SIG-M5 treated with dmso at 0.1 percent for 504 hours (cell line): ENCODE data around the gene CAPN13.
A peak's percentile ranks its signal among the peaks of the same experiment; 100 is the strongest.

Source experiments
- DNase-seq: peaks from one replicate; lab custom pipeline; 2025; ENCODE audit not compliant: unreplicated experiment; lab: John Stamatoyannopoulos, UW

The CAPN13 gene

DNA sequence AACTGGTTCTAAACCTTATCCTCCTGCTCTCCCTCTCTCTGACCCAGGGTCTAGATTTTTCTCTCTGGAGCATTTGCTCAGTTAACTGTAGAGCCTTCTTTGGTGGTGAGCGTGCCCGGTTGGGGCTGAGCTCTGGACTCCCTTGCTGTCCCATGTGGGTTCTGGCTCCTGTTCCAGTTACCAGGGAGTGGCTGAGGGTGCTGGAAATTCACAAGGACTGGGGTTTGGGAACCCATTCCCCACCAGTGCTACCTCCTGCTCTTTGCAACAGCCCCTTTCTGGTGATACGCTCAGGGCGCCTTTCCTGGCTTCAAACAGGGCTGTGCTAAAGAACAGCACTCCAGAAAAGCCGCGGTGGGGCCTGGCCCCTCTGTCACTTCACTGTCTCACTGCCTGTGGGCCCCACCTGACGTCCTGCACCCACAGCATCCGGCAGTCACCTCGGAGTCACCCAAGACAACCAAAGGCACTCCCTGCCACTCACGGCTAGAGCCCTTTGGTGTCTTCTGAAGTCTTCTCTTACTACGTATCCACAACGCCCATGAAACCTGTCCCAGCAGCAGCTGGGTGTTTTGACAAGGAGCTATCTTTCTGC, 41.3 kb downstream of the CAPN13 start:
- DNase-seq, result no peak

DNA sequence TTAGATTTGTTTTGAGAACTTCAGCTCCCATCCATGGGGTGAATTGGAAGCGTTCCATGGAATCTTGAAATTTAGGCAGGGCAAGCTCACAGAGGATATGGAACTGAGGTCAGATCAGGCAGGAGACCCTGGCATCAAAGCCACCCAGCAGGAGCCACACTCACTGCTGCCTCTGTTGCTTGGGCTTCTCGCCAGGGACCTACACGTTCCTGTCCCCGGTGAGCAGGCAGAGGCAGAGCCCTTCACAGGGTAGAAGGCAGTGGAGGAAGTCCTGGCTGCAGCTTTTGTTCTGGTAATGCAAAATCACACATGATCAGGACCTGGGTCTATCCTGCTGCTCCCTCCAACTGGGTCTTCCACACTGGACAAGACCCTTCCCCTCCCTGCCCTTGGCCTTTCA, 42.1 kb downstream of the CAPN13 start:
- DNase-seq, result no peak

DNA sequence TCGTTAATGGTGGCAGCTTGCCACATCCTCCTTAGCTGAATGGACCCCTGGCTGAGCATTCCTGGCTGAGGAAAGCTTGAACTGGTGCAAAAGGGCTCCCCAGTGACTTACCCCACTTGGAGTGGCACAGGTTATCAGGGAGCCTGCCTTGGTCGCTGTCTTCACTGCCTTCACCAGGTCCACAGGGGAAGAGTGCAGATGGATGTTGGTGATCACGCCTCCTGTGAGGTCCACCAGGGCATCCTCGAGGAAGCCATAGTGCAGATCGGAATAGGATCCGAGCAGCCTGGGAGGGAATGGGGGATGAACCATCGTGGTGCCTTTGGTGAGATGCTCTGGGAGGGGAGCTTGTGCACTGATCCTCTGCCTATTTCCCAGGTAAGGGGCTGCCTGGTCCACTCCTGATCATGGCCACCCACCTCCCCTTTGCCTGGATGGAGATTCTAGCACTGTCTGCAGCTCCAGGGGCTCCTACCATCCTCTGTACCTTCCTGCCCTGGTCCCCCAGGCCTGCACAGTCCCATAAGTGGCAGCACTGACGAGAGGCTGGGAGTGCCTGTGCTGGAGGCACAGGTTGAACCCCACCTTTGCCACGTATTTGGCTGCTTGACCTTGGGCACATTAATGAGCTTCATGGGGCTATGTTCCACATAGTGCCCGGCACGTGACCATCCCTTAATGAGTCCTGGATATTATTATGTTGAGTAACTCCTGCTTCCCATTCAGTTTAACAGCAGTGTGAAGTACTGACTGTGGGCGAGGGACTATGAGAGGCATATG, 43.0 kb downstream of the CAPN13 start:
- no peak for DNase-seq

DNA sequence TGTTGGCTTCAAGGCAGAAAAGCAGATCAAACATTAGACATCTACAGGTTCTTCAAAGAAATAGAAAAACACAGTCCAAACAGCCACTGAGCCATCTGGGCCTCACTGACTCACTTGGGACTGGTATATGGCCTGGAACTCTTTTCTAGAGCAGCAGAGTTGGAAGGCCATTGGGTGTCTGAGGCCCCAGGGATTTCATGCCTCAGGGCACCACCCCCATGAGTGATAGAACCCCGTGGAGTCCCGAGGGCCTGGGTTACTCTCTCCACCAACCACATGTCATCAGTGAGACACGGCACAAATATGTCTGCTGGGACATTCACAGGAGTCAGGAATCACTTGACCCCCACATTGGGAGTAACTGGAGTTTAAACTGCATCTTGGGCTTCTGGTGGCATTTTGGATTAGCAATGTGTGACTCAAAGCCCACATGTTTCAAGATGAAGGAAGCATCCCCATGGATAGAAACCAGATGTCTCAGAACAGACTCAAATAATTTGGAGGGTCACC, 44.0 kb downstream of the CAPN13 start:
- DNase-seq, result no peak

DNA sequence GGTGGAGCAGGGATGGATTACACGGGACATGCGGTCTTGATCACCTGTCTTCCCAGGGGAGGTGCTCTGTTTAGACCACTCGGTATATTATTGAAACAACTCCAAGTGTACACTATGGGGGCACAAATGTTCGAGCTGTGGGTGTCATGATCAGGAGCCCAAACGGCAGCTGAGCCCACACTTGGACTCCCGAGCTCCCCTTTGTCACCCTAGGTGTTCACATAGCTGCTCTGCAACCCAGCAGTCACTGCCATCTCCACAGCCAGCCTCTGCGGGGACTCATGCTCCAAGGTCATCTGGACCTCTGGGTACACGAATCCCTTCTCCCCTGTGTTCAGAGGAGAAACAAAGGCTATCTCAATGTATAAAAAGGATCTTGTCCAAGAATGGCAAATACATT, 46.0 kb downstream of the CAPN13 start:
- no peak for DNase-seq

DNA sequence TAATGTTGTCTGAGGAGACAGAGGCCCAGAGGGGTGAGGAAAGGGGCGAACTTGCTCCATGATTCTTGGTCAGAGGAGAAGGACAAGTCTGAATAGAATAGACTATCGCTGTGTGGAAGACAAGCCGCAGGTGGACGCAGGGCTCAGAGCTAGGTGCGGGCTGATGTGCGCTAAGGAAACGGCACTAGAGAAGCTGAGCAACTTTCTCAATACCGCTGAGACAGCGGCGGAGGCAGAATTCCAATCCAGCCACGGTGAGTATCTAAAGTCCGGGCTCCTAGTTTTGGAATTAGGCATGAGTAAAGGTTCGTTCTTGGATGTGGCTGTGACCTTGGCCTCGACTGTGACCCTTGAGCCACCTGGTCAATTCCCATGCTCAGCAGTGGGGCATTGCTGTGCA, 47.8 kb downstream of the CAPN13 start:
- DNase-seq, result no peak

DNA sequence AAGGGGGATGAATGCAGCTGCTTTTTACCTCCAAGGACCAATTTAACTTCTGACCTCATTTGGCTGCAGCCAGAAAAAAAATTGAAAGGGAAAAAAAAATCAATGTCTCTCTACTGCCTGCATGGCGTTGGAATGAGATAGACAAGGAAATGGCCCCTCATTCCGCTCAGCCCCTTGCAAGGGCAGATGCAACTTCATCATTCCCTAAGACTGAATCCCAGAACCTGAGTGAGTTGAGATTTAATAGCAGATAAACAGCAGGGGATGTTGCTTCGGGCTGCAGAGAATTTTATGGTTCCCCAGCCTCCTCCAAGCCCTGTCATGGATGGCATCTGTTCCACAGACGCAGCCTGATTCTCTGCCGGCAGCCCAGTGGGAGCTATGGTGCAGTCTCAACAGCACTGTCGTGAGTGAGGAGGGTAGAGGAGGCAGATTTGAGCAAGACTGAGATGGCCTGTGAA, 49.0 kb downstream of the CAPN13 start:
- DNase-seq, result no peak

DNA sequence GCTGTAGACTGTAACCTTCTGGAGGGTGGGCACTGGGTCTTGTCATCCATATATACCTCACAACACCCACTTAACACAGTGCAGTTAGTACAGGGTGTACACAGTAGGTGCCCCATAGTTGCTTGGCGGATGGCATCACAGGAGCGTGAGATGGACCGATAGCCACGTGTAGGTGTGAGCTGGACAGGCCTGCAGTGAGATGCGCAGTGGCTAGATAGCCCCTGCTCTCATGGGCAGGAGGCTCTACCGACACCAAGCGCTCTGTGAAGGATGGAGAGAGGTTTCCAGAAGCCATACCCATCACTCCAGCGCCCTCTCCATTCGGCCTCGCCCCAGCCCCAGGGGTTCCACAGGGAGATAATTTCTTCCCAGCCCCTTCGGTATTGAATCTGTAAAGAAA, 49.5 kb downstream of the CAPN13 start:
- DNase-seq, result no peak

DNA sequence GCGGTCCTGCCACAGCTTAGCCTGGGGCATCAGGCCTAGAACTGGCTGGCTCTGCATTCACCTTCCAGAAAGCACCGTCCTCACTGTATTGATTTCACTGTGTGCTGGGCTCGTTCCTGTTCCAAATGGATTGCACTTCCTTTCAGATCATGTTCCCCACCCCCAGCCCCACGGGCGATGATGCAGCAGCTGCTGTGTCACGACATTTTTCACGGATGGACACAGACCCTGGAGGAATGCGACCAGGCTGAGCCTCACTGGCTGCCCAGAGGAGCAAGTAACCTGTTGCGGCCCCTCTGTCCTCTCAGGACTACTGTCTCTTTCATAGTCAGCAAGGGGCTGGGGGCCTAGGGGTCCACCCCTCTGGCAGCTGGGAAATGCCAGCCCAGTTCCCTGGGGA, 50.3 kb downstream of the CAPN13 start:
- DNase-seq, result no peak

DNA sequence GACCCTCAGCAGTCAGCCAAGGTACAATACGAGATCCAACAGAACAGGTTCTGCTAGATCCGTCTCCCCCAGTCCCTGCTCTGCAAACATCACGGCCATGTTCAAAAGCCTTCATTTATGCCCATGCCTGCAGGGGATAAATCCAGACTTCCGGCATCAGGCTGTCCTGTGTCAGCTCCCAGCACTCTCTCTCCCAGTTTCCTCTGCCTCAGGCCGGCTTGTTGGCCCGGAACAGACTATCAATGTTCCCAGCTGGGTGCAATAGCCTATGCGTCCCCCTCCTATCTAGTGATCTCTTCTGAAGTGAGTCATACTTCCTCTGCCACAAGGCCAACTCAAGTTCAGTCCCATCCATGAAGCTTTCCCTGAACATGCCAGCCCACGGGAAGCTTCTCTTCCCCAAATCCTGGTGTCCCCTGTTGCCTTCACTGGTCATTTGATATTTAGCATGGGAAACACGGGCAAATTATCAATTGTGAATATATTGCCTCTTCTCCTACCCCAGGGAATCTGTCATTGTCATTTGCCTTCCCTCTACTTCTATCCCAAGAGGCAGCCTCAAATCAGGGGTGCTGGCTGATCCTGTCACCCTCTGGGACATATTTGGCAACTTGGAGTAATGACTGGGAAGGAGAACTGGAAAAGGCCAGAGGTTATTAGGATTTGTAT, 51.1 kb downstream of the CAPN13 start:
- peak; percentile 57 for DNase-seq

DNA sequence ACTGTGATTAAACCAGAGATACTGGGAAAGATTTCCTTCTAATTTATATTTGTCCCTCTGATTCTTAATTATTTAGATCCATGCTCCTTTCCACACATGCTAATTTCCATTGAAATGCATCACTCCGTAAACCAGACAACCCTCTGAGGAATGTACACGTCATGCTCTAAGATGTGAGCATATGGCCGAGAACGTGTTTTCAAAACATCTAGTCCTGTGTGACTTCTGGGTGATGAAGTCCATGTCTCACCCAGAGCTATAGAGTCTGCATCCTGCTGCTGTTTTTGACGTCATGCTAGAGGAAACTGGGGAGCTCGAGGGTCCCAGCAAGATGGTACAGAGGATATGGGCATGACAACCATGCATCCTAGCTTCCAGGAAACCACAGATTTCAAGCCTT, 53.6 kb downstream of the CAPN13 start:
- no peak for DNase-seq

DNA sequence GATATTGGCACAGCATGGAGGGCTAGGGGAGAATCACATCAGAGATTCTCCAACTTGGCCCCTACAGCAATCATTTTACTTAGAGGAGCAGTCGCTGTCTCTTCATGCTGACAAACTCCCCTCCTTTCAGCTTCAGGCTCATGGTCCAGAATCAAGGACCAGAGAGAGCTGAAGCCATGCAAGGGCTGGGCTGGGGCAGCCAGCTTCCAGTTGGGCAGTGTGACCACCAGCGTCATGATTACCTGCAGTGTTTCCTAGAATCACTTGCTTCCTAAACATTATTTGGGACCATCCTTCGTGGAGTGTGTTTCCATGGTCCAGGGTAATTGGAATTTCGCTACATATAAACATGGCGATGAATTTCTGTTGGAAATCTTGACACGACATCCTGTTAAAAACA, 54.4 kb downstream of the CAPN13 start:
- no peak for DNase-seq

DNA sequence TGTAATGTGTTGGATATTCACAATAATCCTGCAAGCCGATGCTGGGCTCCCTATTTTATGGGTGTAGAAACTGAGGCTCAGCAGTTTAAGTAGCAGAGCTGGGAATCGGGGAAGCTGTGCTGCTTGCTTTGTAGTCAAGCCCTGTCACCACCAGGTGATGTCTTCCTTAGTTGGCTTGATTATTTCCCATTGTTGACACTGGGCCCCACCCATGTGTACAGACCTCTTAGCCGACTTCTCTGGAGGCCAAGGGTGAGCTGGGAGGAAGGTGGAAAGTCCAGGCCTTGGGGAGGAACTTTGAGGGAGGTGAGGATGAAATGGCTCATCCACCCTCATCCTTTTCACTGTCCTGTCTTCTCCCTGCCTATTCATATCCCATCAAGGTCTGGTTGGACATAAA, 60.0 kb downstream of the CAPN13 start:
- DNase-seq, result peak; percentile 18

DNA sequence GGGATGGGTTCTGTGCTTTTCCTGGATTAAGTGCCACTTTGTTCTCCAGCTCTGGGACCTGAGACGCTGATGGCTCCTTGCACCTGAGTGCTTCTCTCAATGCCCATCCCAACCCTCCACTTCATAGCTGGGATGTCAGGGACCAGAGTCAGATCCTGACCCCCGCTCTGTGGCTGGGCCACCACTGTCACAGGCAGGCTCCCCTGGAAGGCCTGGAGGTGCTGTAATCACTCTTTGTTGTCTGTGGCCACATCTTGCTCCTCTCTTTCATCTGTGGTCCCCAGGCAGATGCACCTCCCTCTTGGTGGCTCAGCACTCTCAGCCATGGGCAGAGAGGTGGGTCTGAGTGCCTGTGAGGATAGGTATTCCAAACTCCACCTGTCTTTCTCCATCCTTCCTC, 62.4 kb downstream of the CAPN13 start:
- no peak for DNase-seq

DNA sequence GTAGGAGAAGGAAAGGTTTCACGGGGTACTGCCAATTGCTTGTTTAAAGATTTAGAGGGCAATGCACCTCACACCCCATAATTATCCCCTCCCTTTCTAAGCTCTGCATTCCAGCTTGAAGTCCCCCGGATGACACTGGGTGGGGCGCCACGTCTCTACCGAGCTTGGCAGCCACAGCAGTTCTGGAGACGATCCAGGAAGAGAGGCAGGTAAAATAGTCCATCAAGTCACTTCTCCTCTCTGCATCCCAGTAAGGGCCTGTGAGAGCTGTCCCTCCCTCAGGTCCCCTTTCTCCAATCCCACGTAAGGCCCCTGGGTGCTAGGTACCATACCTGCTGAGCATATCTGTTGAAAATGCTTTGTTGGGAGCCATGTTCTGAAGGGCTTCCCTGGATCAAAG, 65.7 kb downstream of the CAPN13 start:
- DNase-seq, result no peak

DNA sequence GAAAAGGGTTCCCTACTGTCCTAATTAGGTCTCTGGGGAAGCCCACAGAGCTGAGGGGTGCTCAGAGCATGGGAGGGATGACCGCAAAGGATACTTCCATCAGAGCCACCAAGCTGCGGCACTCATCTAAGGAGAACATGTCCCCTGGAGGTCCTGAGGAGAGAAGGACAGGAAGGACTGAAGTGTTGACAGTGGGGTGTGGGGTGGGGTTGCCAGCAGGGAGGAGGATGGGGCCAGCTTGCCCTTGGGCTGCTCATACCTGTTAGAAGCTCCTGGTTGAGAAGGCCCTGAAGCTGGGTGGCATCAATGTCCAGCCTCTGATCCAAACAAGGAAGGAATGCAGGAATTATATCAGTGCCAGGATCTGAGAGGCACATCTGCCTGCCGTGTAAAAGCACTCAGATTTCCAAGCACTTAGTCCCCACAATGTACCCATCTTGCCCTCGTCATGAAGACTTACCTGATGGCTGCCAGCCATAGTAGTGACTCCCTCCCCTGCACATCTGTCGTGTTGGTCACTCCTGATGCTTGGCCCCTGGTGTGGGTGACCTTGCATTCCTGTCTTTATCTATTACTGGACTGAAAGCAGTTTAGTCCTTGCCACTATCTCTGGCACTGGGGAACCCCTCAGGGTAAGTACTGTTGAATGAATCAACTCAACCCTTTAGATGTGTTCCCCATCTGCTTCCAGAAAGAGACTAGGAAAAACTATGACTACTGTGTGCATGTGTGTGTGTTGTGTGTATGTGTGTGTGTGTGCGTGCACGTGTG, 68.9 kb downstream of the CAPN13 start:
- DNase-seq, result no peak

DNA sequence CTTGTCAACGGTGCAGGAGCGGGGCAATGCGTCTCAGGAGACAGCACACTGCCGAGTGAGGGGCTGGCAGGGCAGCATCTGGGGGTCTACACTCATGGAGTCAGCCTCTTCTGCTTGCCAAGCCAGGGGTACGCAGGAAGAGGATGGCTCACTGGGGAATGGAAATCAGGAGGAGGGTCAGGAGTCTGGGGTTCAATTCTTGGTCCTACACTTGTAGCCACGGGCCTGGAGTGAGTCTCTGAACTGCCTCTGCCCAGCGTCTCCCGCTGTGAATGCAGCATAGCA, 70.0 kb downstream of the CAPN13 start:
- DNase-seq, result no peak

DNA sequence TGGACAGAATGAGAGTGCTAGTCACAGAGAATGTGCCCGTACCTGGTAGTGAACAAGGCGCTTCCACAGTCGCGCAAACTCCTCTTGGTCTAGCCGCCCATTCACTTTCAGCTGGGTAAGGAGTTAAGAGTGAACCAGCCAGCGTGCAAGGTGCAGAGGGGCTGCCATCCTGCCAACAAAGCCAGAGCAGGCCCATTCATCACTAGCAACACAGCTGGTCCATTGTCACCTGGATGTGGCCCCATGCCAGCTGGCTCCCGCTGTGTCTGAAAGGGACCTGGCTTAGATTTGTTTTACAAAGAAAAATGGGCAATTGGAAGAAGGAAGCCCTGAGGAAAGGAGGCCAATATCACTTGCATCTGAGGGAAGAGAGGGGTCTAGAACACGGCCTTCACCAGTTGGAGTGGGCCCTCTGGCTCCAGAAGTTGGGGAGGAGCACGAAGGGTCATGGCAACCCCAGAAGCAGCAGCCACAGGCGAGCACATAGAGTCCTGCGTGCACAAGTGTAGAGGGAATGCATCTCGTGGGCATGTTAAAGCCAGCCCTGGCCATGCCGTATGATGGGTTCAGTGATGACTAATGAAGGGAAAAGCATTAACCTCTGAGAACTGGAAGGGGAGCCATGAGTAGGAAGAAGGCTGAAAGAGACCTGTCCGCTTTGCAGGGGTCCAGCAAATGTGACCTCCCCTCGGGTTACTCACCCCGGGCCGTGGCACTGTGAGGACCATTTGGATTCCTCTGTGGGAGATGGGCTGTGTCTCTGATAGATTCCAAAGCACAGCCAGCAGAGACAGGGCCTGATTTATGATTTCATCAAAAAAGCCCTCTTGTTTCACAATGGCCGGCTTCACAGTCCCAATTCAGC, 70.6 kb downstream of the CAPN13 start:
- DNase-seq, result no peak

DNA sequence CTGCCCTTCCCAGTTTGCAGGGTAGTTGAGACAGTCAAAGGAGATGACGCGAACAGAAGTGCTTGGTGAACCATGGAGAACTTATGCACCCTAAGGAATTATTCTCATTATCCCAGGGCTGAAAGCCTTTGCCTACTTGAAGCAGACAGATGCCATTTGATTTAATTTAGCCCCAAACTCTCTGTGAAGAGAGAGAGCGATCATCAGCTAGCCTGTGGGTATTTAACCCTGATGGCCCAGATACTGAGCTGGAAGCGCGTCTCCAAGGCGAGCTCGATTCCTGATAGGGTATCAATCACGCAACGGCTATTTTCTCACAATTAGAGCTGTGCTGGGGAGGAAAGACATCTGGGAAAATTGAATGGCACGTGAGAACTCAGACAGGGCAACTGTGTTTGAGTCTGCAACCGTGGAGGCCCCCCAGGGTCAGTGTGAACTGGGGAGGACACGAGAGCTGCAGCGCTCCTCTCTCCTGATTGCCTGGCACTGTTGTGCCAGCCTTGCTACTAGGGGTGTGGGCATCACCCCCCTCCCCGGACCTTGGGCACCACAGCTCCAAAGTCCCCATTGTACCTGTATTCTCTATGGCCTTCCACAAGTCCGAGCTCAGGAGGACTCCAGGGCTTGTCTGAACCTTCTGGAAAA, 73.2 kb downstream of the CAPN13 start:
- DNase-seq, result no peak

DNA sequence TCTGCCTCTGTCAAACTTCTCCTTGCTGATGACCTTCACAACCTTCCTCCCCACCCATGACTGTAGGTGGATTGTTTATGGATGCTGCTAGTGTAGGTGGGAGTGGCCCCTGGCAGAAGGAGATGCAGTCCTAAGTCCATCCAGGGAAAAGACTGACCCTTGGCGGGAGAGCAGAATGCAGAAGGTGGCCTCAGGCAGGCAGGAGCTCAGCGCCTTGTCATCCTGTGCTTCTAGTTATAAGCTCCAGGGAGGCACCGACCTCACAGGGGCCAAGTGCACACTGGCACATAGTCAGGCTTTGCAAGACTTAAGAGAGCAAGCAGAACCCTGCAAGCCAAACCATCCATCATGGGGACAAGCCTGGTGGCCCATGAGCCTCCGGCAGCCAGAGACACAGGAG, 74.4 kb downstream of the CAPN13 start:
- DNase-seq, result no peak
